Measurements from ENCODE around the gene THEM4. TPM values are rescaled to one million over a fixed set of nuclear protein-coding genes. Genes with fewer than 3 reads are reported as not detected.

THEM4 gene
- total RNA-seq (ENCODE audit: low replicate concordance) = 4.7 and 15.6 TPM in 2 replicates
- long read RNA-seq, transcript THEM4-201 (6 exons, 2,377 nt) = major isoform, 5 of 10 reads
- long read RNA-seq, partial matches to known transcripts = 0 of 10 reads
- long read RNA-seq, other reads (novel, unspliced or antisense) = 1 of 10 reads

GRCh38 chr1:151909167-151910149, at the start of gene THEM4:
TSS of gene THEM4 (minus strand) at chr1:151909511. CDS start at chr1:151909458, 53 bp downstream.
- Mint-ChIP-seq H3K27me3 (peaks cover 3% of the 10 kb centered on the region), H3K4me3 (peak within 1 kb of the TSS; percentile 87), H3K27ac (peak within 1 kb of the TSS; percentile 85), H3K36me3 (peaks cover 22% of the 10 kb centered on the region), H3K9me3 (peaks cover 8% of the 10 kb centered on the region), H3K4me1 (ENCODE audit: unreplicated experiment) (peaks cover 14% of the 10 kb centered on the region)
- TF ChIP-seq CTCF (conservative IDR thresholded peaks at IDR 0.05) = peak; percentile 33
- DNase-seq (ENCODE audit: extremely low spot score, unreplicated experiment) = peak; percentile 97

GRCh38 chr1:151958959-151959358, 49.6 kb upstream of the THEM4 start:
- Mint-ChIP-seq H3K36me3 (no peaks in the 10 kb centered on the region), H3K4me1 (ENCODE audit: unreplicated experiment) (peaks cover 11% of the 10 kb centered on the region), H3K4me3 (no peak overlapping the region), H3K27ac (no peak overlapping the region), H3K27me3 (no peaks in the 10 kb centered on the region), H3K9me3 (no peaks in the 10 kb centered on the region)
- no peak for TF ChIP-seq CTCF (conservative IDR thresholded peaks at IDR 0.05)
- no peak for DNase-seq (ENCODE audit: extremely low spot score, unreplicated experiment)

GRCh38 chr1:151956957-151957497, 47.7 kb upstream of the THEM4 start:
- H3K27ac Mint-ChIP-seq = no peak overlapping the region
- H3K36me3 Mint-ChIP-seq = no peaks in the 10 kb centered on the region
- peaks cover 11% of the 10 kb centered on the region for H3K4me1 Mint-ChIP-seq (ENCODE audit: unreplicated experiment)
- TF ChIP-seq CTCF (conservative IDR thresholded peaks at IDR 0.05) = no peak
- H3K9me3 Mint-ChIP-seq = no peaks in the 10 kb centered on the region
- no peak overlapping the region for H3K4me3 Mint-ChIP-seq
- no peaks in the 10 kb centered on the region for H3K27me3 Mint-ChIP-seq
- DNase-seq (ENCODE audit: extremely low spot score, unreplicated experiment) = no peak

GRCh38 chr1:151953409-151954094, 44.2 kb upstream of the THEM4 start:
- no peak for TF ChIP-seq CTCF (conservative IDR thresholded peaks at IDR 0.05)
- peak overlapping the region; percentile 44 for H3K4me3 Mint-ChIP-seq
- H3K9me3 Mint-ChIP-seq = no peaks in the 10 kb centered on the region
- no peak for DNase-seq (ENCODE audit: extremely low spot score, unreplicated experiment)
- no peak overlapping the region for H3K27ac Mint-ChIP-seq
- H3K36me3 Mint-ChIP-seq = no peaks in the 10 kb centered on the region
- no peaks in the 10 kb centered on the region for H3K4me1 Mint-ChIP-seq (ENCODE audit: unreplicated experiment)
- H3K27me3 Mint-ChIP-seq = no peaks in the 10 kb centered on the region

GRCh38 chr1:151952811-151953210, 43.5 kb upstream of the THEM4 start:
- no peaks in the 10 kb centered on the region for H3K36me3 Mint-ChIP-seq
- no peak for TF ChIP-seq CTCF (conservative IDR thresholded peaks at IDR 0.05)
- no peaks in the 10 kb centered on the region for H3K27me3 Mint-ChIP-seq
- H3K4me1 Mint-ChIP-seq (ENCODE audit: unreplicated experiment) = no peaks in the 10 kb centered on the region
- no peaks in the 10 kb centered on the region for H3K9me3 Mint-ChIP-seq
- no peak for DNase-seq (ENCODE audit: extremely low spot score, unreplicated experiment)
- no peak overlapping the region for H3K27ac Mint-ChIP-seq
- no peak overlapping the region for H3K4me3 Mint-ChIP-seq
